Suprapubic skin (tissue), 4 donors: Measurements from ENCODE around the gene NIPAL1.

Source experiments
- POLR2A ChIP-seq, 2 donors: fragments of 450-650 bp; IDR thresholded peaks; one replicate each; pipeline ENCODE4 v1.6.1; 2017; ENCODE audit warnings: antibody characterized with exemption in 2 of 2, mild to moderate bottlenecking in 2 of 2, moderate library complexity in 2 of 2
- POLR2AphosphoS5 ChIP-seq, 3 donors: sonication (generic); formaldehyde crosslinking; IDR thresholded peaks; one replicate each; pipeline ENCODE4 v1.6.1; 2017; ENCODE audit warnings: antibody characterized with exemption in 3 of 3
- TF ChIP-seq, protein P1 (sequence below), 2 donors: fragments of 200-600 bp in 1 of 2; fragments of 450-650 bp in 1 of 2; sonication (generic) in 1 of 2; IDR thresholded peaks; one replicate each; pipeline ENCODE4 v1.5.1; 2016 to 2019; ENCODE audit warnings: antibody characterized with exemption in 2 of 2, mild to moderate bottlenecking in 1 of 2, moderate library complexity in 1 of 2

DNA sequence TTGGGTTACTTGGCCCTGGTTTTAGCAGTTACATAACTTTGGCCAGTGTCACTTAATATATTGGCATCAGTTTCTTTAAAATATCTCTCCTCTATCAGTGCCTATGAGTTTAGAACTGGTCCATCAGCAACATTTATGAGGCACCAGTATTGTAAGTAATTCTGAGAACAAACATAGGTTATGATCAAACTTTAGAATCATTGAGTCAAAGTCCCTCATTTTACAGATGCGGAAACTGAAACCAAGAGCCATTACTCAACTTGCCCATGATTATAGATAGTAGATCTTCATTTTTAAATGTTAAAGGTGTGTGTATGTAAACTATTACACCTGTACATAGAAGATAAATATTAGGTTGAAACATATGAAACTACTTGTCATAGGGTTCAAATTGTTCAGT is 4.5 kb downstream of the NIPAL1 start:
- TF ChIP-seq POLR2A (IDR thresholded peaks at IDR 0.05) (no peak), POLR2AphosphoS5 (IDR thresholded peaks at IDR 0.05) (no peak)
- TF ChIP-seq, protein P1, sequence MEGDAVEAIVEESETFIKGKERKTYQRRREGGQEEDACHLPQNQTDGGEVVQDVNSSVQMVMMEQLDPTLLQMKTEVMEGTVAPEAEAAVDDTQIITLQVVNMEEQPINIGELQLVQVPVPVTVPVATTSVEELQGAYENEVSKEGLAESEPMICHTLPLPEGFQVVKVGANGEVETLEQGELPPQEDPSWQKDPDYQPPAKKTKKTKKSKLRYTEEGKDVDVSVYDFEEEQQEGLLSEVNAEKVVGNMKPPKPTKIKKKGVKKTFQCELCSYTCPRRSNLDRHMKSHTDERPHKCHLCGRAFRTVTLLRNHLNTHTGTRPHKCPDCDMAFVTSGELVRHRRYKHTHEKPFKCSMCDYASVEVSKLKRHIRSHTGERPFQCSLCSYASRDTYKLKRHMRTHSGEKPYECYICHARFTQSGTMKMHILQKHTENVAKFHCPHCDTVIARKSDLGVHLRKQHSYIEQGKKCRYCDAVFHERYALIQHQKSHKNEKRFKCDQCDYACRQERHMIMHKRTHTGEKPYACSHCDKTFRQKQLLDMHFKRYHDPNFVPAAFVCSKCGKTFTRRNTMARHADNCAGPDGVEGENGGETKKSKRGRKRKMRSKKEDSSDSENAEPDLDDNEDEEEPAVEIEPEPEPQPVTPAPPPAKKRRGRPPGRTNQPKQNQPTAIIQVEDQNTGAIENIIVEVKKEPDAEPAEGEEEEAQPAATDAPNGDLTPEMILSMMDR (IDR thresholded peaks at IDR 0.05) = no peak
